HG03354 (cell line): ENCODE data around the gene ZBTB40.

ENCODE experiments used
- ATAC-seq: cut with Tn5 transposase; IDR thresholded peaks from one replicate; pipeline ENCODE4 v1.9.1; 2021; ENCODE audit warnings: mild to moderate bottlenecking; ENCODE audit not compliant: unreplicated experiment, poor library complexity, severe bottlenecking

Gene ZBTB40

GRCh38 chr1:22545141-22545540 lies 93.5 kb downstream of the ZBTB40 start:
- no peak for ATAC-seq

- no peak for ATAC-seq
Observed at GRCh38 chr1:22547186-22547817, 95.7 kb downstream of the ZBTB40 start.

- no peak for ATAC-seq
Observed at GRCh38 chr1:22547818-22548462, 96.3 kb downstream of the ZBTB40 start.

- no peak for ATAC-seq
Observed at GRCh38 chr1:22550021-22550420, 98.4 kb downstream of the ZBTB40 start.

- ATAC-seq = no peak
Observed at GRCh38 chr1:22551591-22551990, 99.9 kb downstream of the ZBTB40 start.

- ATAC-seq = no peak
Observed at GRCh38 chr1:22552021-22552420, 100.4 kb downstream of the ZBTB40 start.

- no peak for ATAC-seq
Observed at GRCh38 chr1:22553104-22553880, 101.6 kb downstream of the ZBTB40 start.

- no peak for ATAC-seq
Observed at GRCh38 chr1:22553991-22554522, 102.4 kb downstream of the ZBTB40 start.

- no peak for ATAC-seq
Observed at GRCh38 chr1:22555371-22555656, 103.7 kb downstream of the ZBTB40 start.

- ATAC-seq = no peak
Observed at GRCh38 chr1:22556391-22557104, 104.9 kb downstream of the ZBTB40 start.

GRCh38 chr1:22557341-22557950 lies 105.8 kb downstream of the ZBTB40 start:
- ATAC-seq = no peak

GRCh38 chr1:22562584-22563583 lies 111.2 kb downstream of the ZBTB40 start, which contains the start of gene EPHA8:
TSS of gene EPHA8 (plus strand) at chr1:22563489. CDS start at chr1:22563636, 147 bp downstream.
- ATAC-seq = no peak

- no peak for ATAC-seq
Observed at GRCh38 chr1:22563671-22564602, 112.3 kb downstream of the ZBTB40 start.

GRCh38 chr1:22566161-22566560 lies 114.5 kb downstream of the ZBTB40 start:
- no peak for ATAC-seq

- ATAC-seq = no peak
Observed at GRCh38 chr1:22567197-22567596, 115.5 kb downstream of the ZBTB40 start.

- ATAC-seq = no peak
Observed at GRCh38 chr1:22567994-22568393, 116.3 kb downstream of the ZBTB40 start.

GRCh38 chr1:22569269-22569668 lies 117.6 kb downstream of the ZBTB40 start:
- no peak for ATAC-seq
